ENCODE data around the gene CNNM4.

CNNM4 gene

GRCh38 chr2:96733931-96734330 is 26.8 kb upstream of the CNNM4 start:
- Histone ChIP-seq H3K9me3 (ENCODE audit: control insufficient read depth, insufficient read depth, low read depth, low read length) (no peaks in the 10 kb centered on the region), H3K36me3 (ENCODE audit: control insufficient read depth in 2 of 2, insufficient read depth in 1 of 2, low read length in 2 of 2) (peaks cover 58 to 87% of the 10 kb centered on the region in 2 experiments), H3K27ac (ENCODE audit: extremely low read depth, low read depth, low read length) (no peak overlapping the region), H3K4me1 (ENCODE audit: control insufficient read depth, insufficient read depth, low read length) (no peaks in the 10 kb centered on the region), H3K4me3 (ENCODE audit: low read depth, low read length) (no peak overlapping the region)
- TF ChIP-seq ZNF501 (tag by site-specific recombination; IDR thresholded peaks at IDR 0.05) (no peak), PRDM10 (tag by site-specific recombination; IDR thresholded peaks at IDR 0.05) (no peak), ZNF433 (tag by site-specific recombination; IDR thresholded peaks at IDR 0.05; ENCODE audit: low read depth) (no peak), ZNF138 (tag by site-specific recombination; IDR thresholded peaks at IDR 0.05; ENCODE audit: borderline replicate concordance) (no peak), SP3 (tag by site-specific recombination; IDR thresholded peaks at IDR 0.05) (no peak), ZNF121 (tag by site-specific recombination; IDR thresholded peaks at IDR 0.05) (no peak)
- CTCF ChIA-PET: interaction anchor here (0.6 kb wide), 1 partner anchor 537 kb away, joined by 3 read pairs; no protein-coding TSS in a partner anchor
- POLR2A ChIA-PET: no interaction called here

- Histone ChIP-seq H3K9me3 (ENCODE audit: control insufficient read depth, insufficient read depth, low read depth, low read length) (no peaks in the 10 kb centered on the region), H3K27ac (ENCODE audit: extremely low read depth, low read depth, low read length) (no peak overlapping the region), H3K4me3 (ENCODE audit: low read depth, low read length) (no peak overlapping the region), H3K36me3 (ENCODE audit: control insufficient read depth in 2 of 2, insufficient read depth in 1 of 2, low read length in 2 of 2) (peaks cover 51 to 79% of the 10 kb centered on the region in 2 experiments), H3K4me1 (ENCODE audit: control insufficient read depth, insufficient read depth, low read length) (0 out of 2 replicates have a peak, but pooled peaks cover 2% of the 10 kb centered on the region)
- CTCF ChIA-PET: interaction anchor here (0.7 kb wide), 1 partner anchor 65 kb away, joined by 3 read pairs; no protein-coding TSS in a partner anchor
- POLR2A ChIA-PET: interaction anchor here (0.6 kb wide), 1 partner anchor 45 kb away, joined by 6 read pairs; no protein-coding TSS in a partner anchor
- no peak for TF ChIP-seq ZNF514 (tag by site-specific recombination; IDR thresholded peaks at IDR 0.05)
- no peak for TF ChIP-seq ZNF426 (tag by site-specific recombination; IDR thresholded peaks at IDR 0.05)
- no peak for TF ChIP-seq ZNF133 (tag by site-specific recombination; IDR thresholded peaks at IDR 0.05)
- no peak for TF ChIP-seq ZNF600 (tag by site-specific recombination; IDR thresholded peaks at IDR 0.05)
- no peak for TF ChIP-seq ZFP41 (tag by site-specific recombination; IDR thresholded peaks at IDR 0.05; ENCODE audit: borderline replicate concordance)
- TF ChIP-seq ZBTB8A (tag by site-specific recombination; IDR thresholded peaks at IDR 0.05): no peak
- no peak for TF ChIP-seq CTCF (tag by site-specific recombination; IDR thresholded peaks at IDR 0.05)
- TF ChIP-seq ZNF433 (tag by site-specific recombination; IDR thresholded peaks at IDR 0.05; ENCODE audit: low read depth): no peak
- TF ChIP-seq ZNF670 (tag by site-specific recombination; IDR thresholded peaks at IDR 0.05; ENCODE audit: low read depth): no peak
- no peak for TF ChIP-seq ZNF19 (tag by site-specific recombination; IDR thresholded peaks at IDR 0.05; ENCODE audit: low read depth)
- no peak for TF ChIP-seq ZNF223 (tag by site-specific recombination; IDR thresholded peaks at IDR 0.05)
- TF ChIP-seq KLF16 (tag by site-specific recombination; IDR thresholded peaks at IDR 0.05): no peak
- no peak for TF ChIP-seq ZNF747 (tag by site-specific recombination; IDR thresholded peaks at IDR 0.05)
- no peak for TF ChIP-seq ZNF174 (tag by site-specific recombination; IDR thresholded peaks at IDR 0.05)
Measured at GRCh38 chr2:96734880-96735583, 25.7 kb upstream of the CNNM4 start.
